PC-9 (cell line): ENCODE measurements around the gene RAB30. TPM values are rescaled to one million over a fixed set of nuclear protein-coding genes. Genes with fewer than 3 reads are reported as not detected.

ENCODE experiments used
- BruUV-seq: library from RNA; stranded (reverse); fragments of 400-500 nt; replicated peaks from 2 replicates; lab custom pipeline; 2021; lab: Mats Ljungman, UMichigan
- CTCF ChIA-PET: fragments of 300-600 bp; sonication (Branson Sonifier 250); formaldehyde crosslinking; loops from one replicate; lab custom pipeline; 2022; ENCODE audit warnings: antibody characterized with exemption; lab: Charles Lee
- POLR2A ChIA-PET: fragments of 300-600 bp; sonication (Branson Sonifier 250); formaldehyde crosslinking; loops from one replicate; lab custom pipeline; 2022; ENCODE audit warnings: antibody characterized with exemption; ENCODE audit not compliant: unreplicated experiment; lab: Charles Lee
- DNase-seq, 2 experiments: peaks; one replicate each; pipeline versions ENCODE4 v3.0.0 to v3.0.0-alpha.2; 2015 to 2022; ENCODE audit warnings: mixed read lengths in 1 of 2
- H2AFZ ChIP-seq: fragments of 200-600 bp; sonication (generic); 2 replicates; pipeline ENCODE4 v1.8.1; 2017; ENCODE audit warnings: antibody characterized with exemption
- H3F3A ChIP-seq: fragments of 200-600 bp; sonication (generic); 2 replicates; pipeline ENCODE4 v1.8.1; 2017; ENCODE audit warnings: antibody characterized with exemption, mild to moderate bottlenecking, low read depth; ENCODE audit not compliant: insufficient read depth
- H3K27ac ChIP-seq: fragments of 200-600 bp; sonication (generic); 2 replicates; pipeline ENCODE4 v1.6.1; 2016; ENCODE audit warnings: mixed run types
- H3K27me3 ChIP-seq: fragments of 200-600 bp; sonication (generic); 2 replicates; pipeline ENCODE4 v1.6.1; 2016; ENCODE audit warnings: low read depth, mixed run types; ENCODE audit not compliant: insufficient read depth
- H3K36me3 ChIP-seq: fragments of 200-600 bp; sonication (generic); 2 replicates; pipeline ENCODE4 v1.6.1; 2016; ENCODE audit warnings: low read depth, mixed run types
- H3K4me1 ChIP-seq: fragments of 200-600 bp; sonication (generic); replicated peaks from 2 replicates; pipeline ENCODE4 v1.6.1; 2016; ENCODE audit warnings: mixed run types; ENCODE audit not compliant: insufficient read depth
- H3K4me2 ChIP-seq: fragments of 200-600 bp; sonication (generic); 2 replicates; pipeline ENCODE4 v1.6.1; 2017; ENCODE audit warnings: mixed run types
- H3K4me3 ChIP-seq: fragments of 200-600 bp; sonication (generic); 2 replicates; pipeline ENCODE4 v1.6.1; 2016; ENCODE audit warnings: mixed run types
- H3K79me2 ChIP-seq: fragments of 200-600 bp; sonication (generic); 2 replicates; pipeline ENCODE4 v1.6.1; 2017; ENCODE audit warnings: low read depth, mixed run types
- H3K9me2 ChIP-seq: fragments of 200-600 bp; sonication (generic); 2 replicates; pipeline ENCODE4 v1.8.1; 2017; ENCODE audit warnings: mild to moderate bottlenecking; ENCODE audit not compliant: insufficient read depth
- H3K9me3 ChIP-seq: fragments of 200-600 bp; sonication (generic); 2 replicates; pipeline ENCODE4 v1.8.1; 2016; ENCODE audit warnings: low read depth; ENCODE audit not compliant: insufficient read depth
- H4K20me1 ChIP-seq: fragments of 200-600 bp; sonication (generic); 2 replicates; pipeline ENCODE4 v1.8.1; 2017; ENCODE audit not compliant: insufficient read depth
- EZH2 ChIP-seq: fragments of 200-600 bp; sonication (generic); IDR thresholded peaks from 2 replicates; pipeline ENCODE4 v1.8.0; 2017; ENCODE audit warnings: antibody characterized with exemption, low read depth
- intact Hi-C: fragments of 100-400 bp; cut with micrococcal nuclease; formaldehyde crosslinking; loops from one replicate; pipeline ENCODE4 v1.10.0; 2022; ENCODE audit not compliant: unreplicated experiment
- total RNA-seq: library from RNA; stranded (reverse); gene quantifications from 2 replicates; pipeline ENCODE4 v1.2.3, GENCODE V29; 2021
- TF ChIP-seq, protein P1 (sequence below): fragments of 200-600 bp; sonication (generic); conservative IDR thresholded peaks from 2 replicates; pipeline ENCODE4 v1.6.1; 2017; ENCODE audit warnings: mixed run types, antibody characterized with exemption, mild to moderate bottlenecking, moderate library complexity

RAB30 gene
- total RNA-seq, 1 experiment from 2014 or later = 3.6 TPM

DNA sequence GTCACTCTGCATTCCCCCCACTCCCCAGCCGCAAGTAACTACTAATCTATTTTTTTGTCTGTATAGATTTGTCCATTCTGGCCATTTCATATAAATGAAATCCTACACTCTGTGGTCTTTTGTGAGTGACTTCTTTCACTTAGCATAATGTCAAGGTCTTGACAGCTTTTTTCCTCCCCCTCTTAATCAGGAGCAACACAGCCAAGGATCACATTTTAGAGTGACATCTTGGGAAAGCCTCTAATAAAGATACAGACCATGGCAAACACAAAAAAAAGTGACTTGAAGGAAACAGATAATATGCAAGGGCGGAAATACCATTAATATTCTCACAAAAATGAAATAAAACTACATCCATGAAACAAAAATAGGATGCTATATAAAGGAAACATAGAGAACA, 43.9 kb downstream of the RAB30 start:
- BruUV-seq = no TSS peak
- TF ChIP-seq, protein P1, sequence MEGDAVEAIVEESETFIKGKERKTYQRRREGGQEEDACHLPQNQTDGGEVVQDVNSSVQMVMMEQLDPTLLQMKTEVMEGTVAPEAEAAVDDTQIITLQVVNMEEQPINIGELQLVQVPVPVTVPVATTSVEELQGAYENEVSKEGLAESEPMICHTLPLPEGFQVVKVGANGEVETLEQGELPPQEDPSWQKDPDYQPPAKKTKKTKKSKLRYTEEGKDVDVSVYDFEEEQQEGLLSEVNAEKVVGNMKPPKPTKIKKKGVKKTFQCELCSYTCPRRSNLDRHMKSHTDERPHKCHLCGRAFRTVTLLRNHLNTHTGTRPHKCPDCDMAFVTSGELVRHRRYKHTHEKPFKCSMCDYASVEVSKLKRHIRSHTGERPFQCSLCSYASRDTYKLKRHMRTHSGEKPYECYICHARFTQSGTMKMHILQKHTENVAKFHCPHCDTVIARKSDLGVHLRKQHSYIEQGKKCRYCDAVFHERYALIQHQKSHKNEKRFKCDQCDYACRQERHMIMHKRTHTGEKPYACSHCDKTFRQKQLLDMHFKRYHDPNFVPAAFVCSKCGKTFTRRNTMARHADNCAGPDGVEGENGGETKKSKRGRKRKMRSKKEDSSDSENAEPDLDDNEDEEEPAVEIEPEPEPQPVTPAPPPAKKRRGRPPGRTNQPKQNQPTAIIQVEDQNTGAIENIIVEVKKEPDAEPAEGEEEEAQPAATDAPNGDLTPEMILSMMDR = no peak
- TF ChIP-seq EZH2 = no peak
- Histone ChIP-seq H3K79me2 (no peaks in the 10 kb centered on the region), H3K4me1 (peaks cover 22% of the 10 kb centered on the region), H3K27ac (no peak overlapping the region), H3K36me3 (no peaks in the 10 kb centered on the region), H3K4me2 (no peak overlapping the region), H3K27me3 (no peaks in the 10 kb centered on the region), H3F3A (peaks cover 11% of the 10 kb centered on the region; the same call in 1 of the 2 replicates), H3K4me3 (no peak overlapping the region), H2AFZ (no peak overlapping the region), H4K20me1 (no peaks in the 10 kb centered on the region), H3K9me2 (no peaks in the 10 kb centered on the region), H3K9me3 (no peaks in the 10 kb centered on the region)
- DNase-seq = no peak
- intact Hi-C loops = no loop called here
- ChIA-PET POLR2A (interaction anchor here (0.7 kb wide), 1 partner anchor 426 kb away, joined by 3 read pairs; no protein-coding TSS in a partner anchor), CTCF (no interaction called here)

DNA sequence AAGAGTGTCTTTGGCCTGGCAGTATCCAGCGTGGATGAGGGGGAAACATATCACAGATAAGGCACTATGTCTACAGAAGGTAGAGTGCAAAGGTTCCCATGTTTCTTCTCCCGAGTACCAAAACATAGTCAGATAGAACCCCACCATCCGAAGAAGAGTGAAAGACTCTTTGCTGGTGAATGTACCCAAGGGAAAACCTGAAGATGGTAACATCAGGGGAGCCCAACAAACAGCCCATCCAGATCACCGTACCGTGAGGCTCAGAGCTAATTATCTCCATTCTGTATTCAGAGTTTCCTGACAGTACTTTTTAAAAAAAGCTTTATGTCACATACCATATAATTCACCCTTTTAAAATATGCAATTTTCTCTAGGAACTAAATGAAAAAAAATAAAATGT, 44.4 kb downstream of the RAB30 start:
- intact Hi-C loops = no loop called here
- H4K20me1 ChIP-seq = no peaks in the 10 kb centered on the region
- BruUV-seq = no TSS peak
- no peak for TF ChIP-seq EZH2
- TF ChIP-seq, protein P1 = no peak
- no peak for DNase-seq
- H3K36me3 ChIP-seq = no peaks in the 10 kb centered on the region
- no peaks in the 10 kb centered on the region for H3K27me3 ChIP-seq
- peaks cover 11% of the 10 kb centered on the region; the same call in 1 of the 2 replicates for H3F3A ChIP-seq
- no peak overlapping the region for H3K4me3 ChIP-seq
- CTCF ChIA-PET = no interaction called here
- no peaks in the 10 kb centered on the region for H3K79me2 ChIP-seq
- POLR2A ChIA-PET = no interaction called here
- H3K9me3 ChIP-seq = no peaks in the 10 kb centered on the region
- H2AFZ ChIP-seq = no peak overlapping the region
- H3K4me1 ChIP-seq = peaks cover 22% of the 10 kb centered on the region
- no peak overlapping the region for H3K27ac ChIP-seq
- no peaks in the 10 kb centered on the region for H3K9me2 ChIP-seq
- no peak overlapping the region for H3K4me2 ChIP-seq

DNA sequence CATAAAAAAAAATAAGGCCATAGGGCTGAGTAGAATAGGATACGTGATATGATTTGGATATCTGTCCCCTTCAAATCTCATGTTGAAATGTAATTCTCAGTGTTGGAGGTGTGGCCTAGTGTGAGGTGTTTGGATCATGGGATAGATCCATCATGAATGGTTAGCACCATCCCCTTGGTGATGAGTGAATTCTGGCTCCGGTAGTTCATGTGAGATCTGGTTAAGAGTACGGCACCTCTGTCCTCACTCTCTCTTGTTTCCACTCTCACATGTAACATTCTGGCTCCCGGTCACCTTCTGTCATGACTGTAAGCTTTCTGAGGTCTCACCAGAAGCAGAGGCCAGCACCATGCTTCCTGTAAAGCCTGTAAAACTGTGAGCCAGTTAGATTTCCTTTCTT, 45.5 kb downstream of the RAB30 start:
- H3K79me2 ChIP-seq = no peaks in the 10 kb centered on the region
- H4K20me1 ChIP-seq = no peaks in the 10 kb centered on the region
- peaks cover 11% of the 10 kb centered on the region; the same call in 1 of the 2 replicates for H3F3A ChIP-seq
- TF ChIP-seq, protein P1 = no peak
- no peak for TF ChIP-seq EZH2
- no peaks in the 10 kb centered on the region for H3K36me3 ChIP-seq
- H3K27ac ChIP-seq = no peak overlapping the region
- peaks cover 22% of the 10 kb centered on the region for H3K4me1 ChIP-seq
- ChIA-PET POLR2A (no interaction called here), CTCF (no interaction called here)
- no peak overlapping the region for H3K4me3 ChIP-seq
- no TSS peak for BruUV-seq
- H3K9me3 ChIP-seq = no peaks in the 10 kb centered on the region
- H3K9me2 ChIP-seq = no peaks in the 10 kb centered on the region
- intact Hi-C loops = no loop called here
- DNase-seq = no peak
- no peak overlapping the region for H2AFZ ChIP-seq
- H3K4me2 ChIP-seq = no peak overlapping the region
- no peaks in the 10 kb centered on the region for H3K27me3 ChIP-seq
